Lower leg skin (tissue), 3 donors: ENCODE data around the gene ABLIM1.

Experiments
- POLR2A ChIP-seq, 2 donors: fragments of 450-650 bp; IDR thresholded peaks; one replicate each; pipeline ENCODE4 v1.6.1; 2016 to 2017; ENCODE audit warnings: antibody characterized with exemption in 2 of 2, mild to moderate bottlenecking in 1 of 2, moderate library complexity in 1 of 2
- TF ChIP-seq, protein P1 (sequence below), 3 donors: fragments of 450-650 bp; IDR thresholded peaks; one replicate each; pipeline ENCODE4 v1.5.1; 2016; ENCODE audit warnings: antibody characterized with exemption in 3 of 3, mild to moderate bottlenecking in 3 of 3, moderate library complexity in 2 of 3

- TF ChIP-seq, protein P1, sequence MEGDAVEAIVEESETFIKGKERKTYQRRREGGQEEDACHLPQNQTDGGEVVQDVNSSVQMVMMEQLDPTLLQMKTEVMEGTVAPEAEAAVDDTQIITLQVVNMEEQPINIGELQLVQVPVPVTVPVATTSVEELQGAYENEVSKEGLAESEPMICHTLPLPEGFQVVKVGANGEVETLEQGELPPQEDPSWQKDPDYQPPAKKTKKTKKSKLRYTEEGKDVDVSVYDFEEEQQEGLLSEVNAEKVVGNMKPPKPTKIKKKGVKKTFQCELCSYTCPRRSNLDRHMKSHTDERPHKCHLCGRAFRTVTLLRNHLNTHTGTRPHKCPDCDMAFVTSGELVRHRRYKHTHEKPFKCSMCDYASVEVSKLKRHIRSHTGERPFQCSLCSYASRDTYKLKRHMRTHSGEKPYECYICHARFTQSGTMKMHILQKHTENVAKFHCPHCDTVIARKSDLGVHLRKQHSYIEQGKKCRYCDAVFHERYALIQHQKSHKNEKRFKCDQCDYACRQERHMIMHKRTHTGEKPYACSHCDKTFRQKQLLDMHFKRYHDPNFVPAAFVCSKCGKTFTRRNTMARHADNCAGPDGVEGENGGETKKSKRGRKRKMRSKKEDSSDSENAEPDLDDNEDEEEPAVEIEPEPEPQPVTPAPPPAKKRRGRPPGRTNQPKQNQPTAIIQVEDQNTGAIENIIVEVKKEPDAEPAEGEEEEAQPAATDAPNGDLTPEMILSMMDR (IDR thresholded peaks at IDR 0.05) = no peak
- TF ChIP-seq POLR2A (IDR thresholded peaks at IDR 0.05) = no peak
These were observed 230.8 kb downstream of the ABLIM1 start for GRCh38 chr10:114427124-114427852.
